ENCODE data around the gene DPP9.

DPP9 gene

DNA sequence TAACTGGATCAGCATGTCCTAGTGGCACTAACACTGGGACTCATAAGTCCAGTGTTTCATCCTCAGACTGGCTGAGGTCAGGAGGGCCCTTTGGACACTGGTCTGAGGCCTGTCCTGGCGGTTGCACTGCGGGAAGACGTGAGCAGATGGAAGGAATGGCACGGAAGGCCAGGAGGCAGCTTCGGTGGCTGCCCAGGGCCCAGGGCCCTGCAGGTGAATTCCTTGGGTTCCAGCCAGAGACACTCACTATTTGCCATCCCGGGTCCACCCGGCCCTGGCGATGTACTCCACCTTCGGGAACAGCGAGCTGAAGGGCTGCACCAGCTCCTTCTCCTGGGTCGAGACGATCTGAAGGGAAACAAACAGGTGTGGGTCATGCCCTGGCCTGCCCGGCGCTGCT, 26.3 kb downstream of the DPP9 start:
- DNase-seq (ENCODE audit: low read depth in 1 of 2, low spot score in 1 of 2): no peak
- no peak overlapping the region for H3K4me3 ChIP-seq (replicated peaks; ENCODE audit: insufficient read depth, low read length)
- H3K27ac ChIP-seq (replicated peaks): no peak overlapping the region
- TF ChIP-seq SPI1 (IDR thresholded peaks at IDR 0.05; ENCODE audit: borderline replicate concordance, low read depth) (no peak), POLR2AphosphoS5 (IDR thresholded peaks at IDR 0.05; ENCODE audit: low read depth) (no peak), GABPA (IDR thresholded peaks at IDR 0.05; ENCODE audit: low read depth) (no peak), CTCF (IDR thresholded peaks at IDR 0.05; ENCODE audit: insufficient read depth, low read length) (no peak)
- TF ChIP-seq, protein P1, sequence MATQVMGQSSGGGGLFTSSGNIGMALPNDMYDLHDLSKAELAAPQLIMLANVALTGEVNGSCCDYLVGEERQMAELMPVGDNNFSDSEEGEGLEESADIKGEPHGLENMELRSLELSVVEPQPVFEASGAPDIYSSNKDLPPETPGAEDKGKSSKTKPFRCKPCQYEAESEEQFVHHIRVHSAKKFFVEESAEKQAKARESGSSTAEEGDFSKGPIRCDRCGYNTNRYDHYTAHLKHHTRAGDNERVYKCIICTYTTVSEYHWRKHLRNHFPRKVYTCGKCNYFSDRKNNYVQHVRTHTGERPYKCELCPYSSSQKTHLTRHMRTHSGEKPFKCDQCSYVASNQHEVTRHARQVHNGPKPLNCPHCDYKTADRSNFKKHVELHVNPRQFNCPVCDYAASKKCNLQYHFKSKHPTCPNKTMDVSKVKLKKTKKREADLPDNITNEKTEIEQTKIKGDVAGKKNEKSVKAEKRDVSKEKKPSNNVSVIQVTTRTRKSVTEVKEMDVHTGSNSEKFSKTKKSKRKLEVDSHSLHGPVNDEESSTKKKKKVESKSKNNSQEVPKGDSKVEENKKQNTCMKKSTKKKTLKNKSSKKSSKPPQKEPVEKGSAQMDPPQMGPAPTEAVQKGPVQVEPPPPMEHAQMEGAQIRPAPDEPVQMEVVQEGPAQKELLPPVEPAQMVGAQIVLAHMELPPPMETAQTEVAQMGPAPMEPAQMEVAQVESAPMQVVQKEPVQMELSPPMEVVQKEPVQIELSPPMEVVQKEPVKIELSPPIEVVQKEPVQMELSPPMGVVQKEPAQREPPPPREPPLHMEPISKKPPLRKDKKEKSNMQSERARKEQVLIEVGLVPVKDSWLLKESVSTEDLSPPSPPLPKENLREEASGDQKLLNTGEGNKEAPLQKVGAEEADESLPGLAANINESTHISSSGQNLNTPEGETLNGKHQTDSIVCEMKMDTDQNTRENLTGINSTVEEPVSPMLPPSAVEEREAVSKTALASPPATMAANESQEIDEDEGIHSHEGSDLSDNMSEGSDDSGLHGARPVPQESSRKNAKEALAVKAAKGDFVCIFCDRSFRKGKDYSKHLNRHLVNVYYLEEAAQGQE (IDR thresholded peaks at IDR 0.05; ENCODE audit: insufficient replicate concordance, low read depth): no peak
- H3K27me3 ChIP-seq (ENCODE audit: insufficient read depth, poor library complexity, severe bottlenecking): no peaks in the 10 kb centered on the region

DNA sequence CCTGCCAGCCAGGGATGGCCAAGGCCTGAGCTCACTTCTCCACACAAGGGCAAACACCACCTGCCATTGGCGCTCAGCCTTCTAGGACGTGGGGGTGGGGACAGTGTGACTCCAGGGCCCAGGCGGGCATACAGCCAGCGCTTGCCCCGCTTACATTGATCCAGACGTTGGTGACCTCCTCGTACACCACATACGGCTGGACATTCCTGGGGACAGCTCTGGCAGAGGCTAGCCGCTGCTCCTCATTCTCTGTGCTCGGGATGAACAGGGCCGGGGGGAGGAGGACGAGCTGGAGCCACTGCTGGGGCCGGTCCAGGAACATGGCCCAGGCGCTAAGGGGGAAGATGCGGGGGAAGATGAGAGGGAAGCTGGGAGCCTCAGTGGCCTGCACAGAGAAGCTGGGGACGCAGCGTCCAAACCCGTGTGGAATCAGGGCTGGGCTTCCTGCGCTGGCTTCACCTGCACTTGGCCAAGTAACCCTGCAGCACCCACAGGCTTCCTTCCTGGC, 28.4 kb downstream of the DPP9 start:
- Histone ChIP-seq H3K27ac (replicated peaks) (no peak overlapping the region), H3K4me3 (replicated peaks; ENCODE audit: insufficient read depth, low read length) (no peak overlapping the region), H3K27me3 (ENCODE audit: insufficient read depth, poor library complexity, severe bottlenecking) (no peaks in the 10 kb centered on the region)
- TF ChIP-seq GABPA (IDR thresholded peaks at IDR 0.05; ENCODE audit: low read depth): no peak
- no peak for TF ChIP-seq POLR2AphosphoS5 (IDR thresholded peaks at IDR 0.05; ENCODE audit: low read depth)
- TF ChIP-seq CTCF (IDR thresholded peaks at IDR 0.05; ENCODE audit: insufficient read depth, low read length): no peak
- TF ChIP-seq, protein P1 (IDR thresholded peaks at IDR 0.05; ENCODE audit: insufficient replicate concordance, low read depth): no peak
- TF ChIP-seq SPI1 (IDR thresholded peaks at IDR 0.05; ENCODE audit: borderline replicate concordance, low read depth): no peak
- DNase-seq (ENCODE audit: low read depth in 1 of 2, low spot score in 1 of 2): no peak

- TF ChIP-seq CTCF (IDR thresholded peaks at IDR 0.05; ENCODE audit: insufficient read depth, low read length) (no peak), SPI1 (IDR thresholded peaks at IDR 0.05; ENCODE audit: borderline replicate concordance, low read depth) (no peak), POLR2AphosphoS5 (IDR thresholded peaks at IDR 0.05; ENCODE audit: low read depth) (no peak), GABPA (IDR thresholded peaks at IDR 0.05; ENCODE audit: low read depth) (no peak)
- TF ChIP-seq, protein P1 (IDR thresholded peaks at IDR 0.05; ENCODE audit: insufficient replicate concordance, low read depth): no peak
- H3K4me3 ChIP-seq (replicated peaks; ENCODE audit: insufficient read depth, low read length): no peak overlapping the region
- no peaks in the 10 kb centered on the region for H3K27me3 ChIP-seq (ENCODE audit: insufficient read depth, poor library complexity, severe bottlenecking)
- DNase-seq (ENCODE audit: low read depth in 1 of 2, low spot score in 1 of 2): no peak
- H3K27ac ChIP-seq (replicated peaks): no peak overlapping the region
Observed at GRCh38 chr19:4694211-4694987, 29.2 kb downstream of the DPP9 start.

All from HL-60 (cell line).